Mononuclear cell (primary cell): ENCODE results near the gene CNOT3. TPM values are rescaled to one million over a fixed set of nuclear protein-coding genes. Genes with fewer than 3 reads are reported as not detected.

Experiments
- H3K27me3 ChIP-seq: 2 replicates; pipeline ENCODE4 v1.6.0; 2011; ENCODE audit warnings: low read length, control low read depth; ENCODE audit not compliant: insufficient read depth
- H3K4me1 ChIP-seq: 2 replicates; pipeline ENCODE4 v1.5.1; 2011; ENCODE audit warnings: mild to moderate bottlenecking, low read length, control low read depth; ENCODE audit not compliant: insufficient read depth
- H3K4me3 ChIP-seq: 2 replicates; pipeline ENCODE4 v1.5.1; 2011; ENCODE audit warnings: mild to moderate bottlenecking, low read length, moderate library complexity
- H3K9me3 ChIP-seq: 2 replicates; pipeline ENCODE4 v1.5.1; 2011; ENCODE audit warnings: low read depth, mild to moderate bottlenecking, control low read depth, low read length
- total RNA-seq: library from RNA; depleted of rRNA; stranded (reverse); fragments of >200 nt; gene quantifications from one replicate; pipeline ENCODE4 v1.2.3, GENCODE V29; 2012

Gene CNOT3
- total RNA-seq, 1 donor, result 8.1 TPM

GRCh38 chr19:54152878-54153524, 15.4 kb downstream of the CNOT3 start:
- Histone ChIP-seq H3K9me3 (no peaks in the 10 kb centered on the region), H3K4me3 (no peak overlapping the region), H3K27me3 (no peaks in the 10 kb centered on the region), H3K4me1 (peaks cover 1% of the 10 kb centered on the region)

DNA sequence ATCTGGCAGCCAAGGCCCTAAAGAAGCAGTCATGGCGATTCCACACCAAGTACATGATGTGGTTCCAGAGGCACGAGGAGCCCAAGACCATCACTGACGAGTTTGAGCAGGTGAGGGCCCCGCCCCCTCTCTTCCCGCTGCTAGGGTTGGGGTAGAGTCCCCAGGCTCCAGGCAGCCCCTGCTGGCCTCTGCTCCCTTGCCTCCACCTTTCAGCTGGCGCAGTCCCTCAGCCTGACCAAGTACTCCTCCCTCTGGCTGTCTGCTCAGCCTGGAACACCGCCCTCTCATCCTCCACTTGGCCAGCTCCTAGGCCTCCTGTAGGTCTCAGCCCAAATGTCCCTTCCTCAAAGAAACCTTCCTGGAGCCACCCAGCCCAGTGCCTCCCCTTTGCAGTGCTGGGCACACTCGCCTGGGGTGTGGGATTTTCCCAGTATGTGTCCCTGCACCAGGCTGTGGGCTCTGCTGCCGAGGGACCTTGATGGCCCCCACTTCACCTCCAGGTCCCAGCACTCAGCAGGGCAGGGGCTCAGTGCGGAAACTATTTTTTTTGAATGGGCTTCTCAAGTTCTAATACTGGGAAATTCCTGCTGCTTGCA, 16.3 kb downstream of the CNOT3 start:
- Histone ChIP-seq H3K4me3 (no peak overlapping the region), H3K9me3 (no peaks in the 10 kb centered on the region), H3K27me3 (no peaks in the 10 kb centered on the region), H3K4me1 (peaks cover 10% of the 10 kb centered on the region)

DNA sequence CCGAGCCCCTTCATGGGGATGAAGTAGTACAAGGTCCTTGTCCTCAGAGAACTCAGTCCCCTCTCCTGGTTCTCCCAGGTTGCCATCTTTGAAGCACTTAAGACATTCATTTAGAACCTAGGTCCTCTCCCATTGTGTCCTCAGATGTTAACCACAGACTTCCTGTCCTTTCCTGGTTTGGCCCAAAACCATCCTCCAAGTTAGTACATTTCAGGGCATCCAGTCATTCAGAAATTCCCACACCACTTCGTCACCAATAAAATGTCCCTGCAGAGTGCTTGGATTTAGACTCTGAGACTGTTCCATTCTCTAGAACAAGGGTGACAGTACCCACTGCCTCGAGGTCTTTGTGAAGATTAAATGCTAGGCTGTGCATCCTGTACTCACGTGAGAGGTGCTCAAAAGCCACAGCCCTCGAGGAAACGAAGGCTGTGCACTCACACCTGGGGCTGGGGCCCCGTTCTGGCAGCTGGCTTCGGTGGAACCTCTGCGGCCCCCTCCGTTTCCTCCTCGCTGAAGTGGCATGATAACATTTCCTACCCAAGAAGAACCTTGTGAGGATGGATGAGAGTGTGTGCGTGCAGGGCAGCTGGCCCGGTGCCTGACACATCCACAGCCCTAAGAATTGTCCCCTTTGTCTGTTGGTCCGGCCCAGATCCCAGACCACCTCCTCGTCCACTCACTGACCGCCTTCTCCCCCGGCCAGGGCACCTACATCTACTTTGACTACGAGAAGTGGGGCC, 17.2 kb downstream of the CNOT3 start:
- no peak overlapping the region for H3K4me3 ChIP-seq
- H3K9me3 ChIP-seq, result no peaks in the 10 kb centered on the region
- peaks cover 13% of the 10 kb centered on the region for H3K4me1 ChIP-seq
- no peaks in the 10 kb centered on the region for H3K27me3 ChIP-seq

GRCh38 chr19:54155694-54156093, 18.1 kb downstream of the CNOT3 start:
- peaks cover 21% of the 10 kb centered on the region for H3K4me1 ChIP-seq
- H3K4me3 ChIP-seq, result no peak overlapping the region
- H3K9me3 ChIP-seq, result no peaks in the 10 kb centered on the region
- H3K27me3 ChIP-seq, result no peaks in the 10 kb centered on the region

GRCh38 chr19:54156490-54156889, 18.9 kb downstream of the CNOT3 start:
- H3K27me3 ChIP-seq, result no peaks in the 10 kb centered on the region
- no peak overlapping the region for H3K4me3 ChIP-seq
- H3K4me1 ChIP-seq, result peaks cover 29% of the 10 kb centered on the region
- no peaks in the 10 kb centered on the region for H3K9me3 ChIP-seq

DNA sequence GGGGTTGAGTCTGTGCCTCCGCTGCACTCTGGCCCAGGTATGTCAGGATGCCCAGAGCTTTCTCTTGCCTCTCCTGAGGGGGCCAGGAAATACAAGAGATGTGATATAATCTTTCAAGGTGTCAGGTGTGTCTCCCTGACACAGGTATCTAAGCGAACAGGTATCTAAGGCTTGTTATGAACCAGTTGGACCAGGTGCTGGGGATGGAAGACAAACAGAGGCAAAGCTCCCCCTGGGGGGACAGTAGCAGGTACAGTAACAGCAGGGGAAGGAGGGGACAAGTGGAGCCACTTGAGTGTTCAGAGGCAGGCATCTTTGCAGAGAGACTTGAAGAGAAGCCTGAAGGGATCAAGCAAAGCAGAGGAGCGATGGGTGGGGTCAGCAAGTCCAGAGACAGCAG, 19.4 kb downstream of the CNOT3 start:
- H3K9me3 ChIP-seq, result no peaks in the 10 kb centered on the region
- no peaks in the 10 kb centered on the region for H3K27me3 ChIP-seq
- H3K4me1 ChIP-seq, result peaks cover 33% of the 10 kb centered on the region
- no peak overlapping the region for H3K4me3 ChIP-seq

DNA sequence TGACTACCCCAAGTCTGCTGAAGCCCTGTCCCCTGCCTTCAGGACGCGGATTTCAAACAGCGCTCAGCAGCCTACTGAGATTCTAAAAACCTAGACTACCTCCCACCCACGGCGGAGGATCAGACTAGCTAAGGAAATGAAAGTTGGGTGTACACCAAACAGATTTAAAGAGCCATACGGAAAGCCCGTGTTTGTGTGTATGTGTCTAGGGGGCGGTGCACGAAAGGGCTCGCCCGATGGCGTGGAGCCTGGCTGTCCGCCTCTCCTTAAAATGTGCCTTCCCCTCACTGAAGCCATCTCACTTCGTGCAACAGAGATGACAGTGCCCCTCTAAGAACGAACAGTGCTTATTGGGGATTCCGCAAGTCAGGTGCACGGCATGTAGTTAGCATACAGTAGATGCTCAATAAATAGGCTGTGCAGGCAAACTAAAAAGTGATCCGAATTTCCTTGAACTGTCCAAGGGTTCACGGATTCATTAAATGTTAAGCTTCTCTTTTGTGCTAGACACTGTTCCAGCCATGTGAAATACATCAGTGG, 21.3 kb downstream of the CNOT3 start:
- H3K27me3 ChIP-seq, result no peaks in the 10 kb centered on the region
- no peaks in the 10 kb centered on the region for H3K9me3 ChIP-seq
- peak overlapping the region; percentile 67 for H3K4me3 ChIP-seq
- peaks cover 50% of the 10 kb centered on the region for H3K4me1 ChIP-seq

DNA sequence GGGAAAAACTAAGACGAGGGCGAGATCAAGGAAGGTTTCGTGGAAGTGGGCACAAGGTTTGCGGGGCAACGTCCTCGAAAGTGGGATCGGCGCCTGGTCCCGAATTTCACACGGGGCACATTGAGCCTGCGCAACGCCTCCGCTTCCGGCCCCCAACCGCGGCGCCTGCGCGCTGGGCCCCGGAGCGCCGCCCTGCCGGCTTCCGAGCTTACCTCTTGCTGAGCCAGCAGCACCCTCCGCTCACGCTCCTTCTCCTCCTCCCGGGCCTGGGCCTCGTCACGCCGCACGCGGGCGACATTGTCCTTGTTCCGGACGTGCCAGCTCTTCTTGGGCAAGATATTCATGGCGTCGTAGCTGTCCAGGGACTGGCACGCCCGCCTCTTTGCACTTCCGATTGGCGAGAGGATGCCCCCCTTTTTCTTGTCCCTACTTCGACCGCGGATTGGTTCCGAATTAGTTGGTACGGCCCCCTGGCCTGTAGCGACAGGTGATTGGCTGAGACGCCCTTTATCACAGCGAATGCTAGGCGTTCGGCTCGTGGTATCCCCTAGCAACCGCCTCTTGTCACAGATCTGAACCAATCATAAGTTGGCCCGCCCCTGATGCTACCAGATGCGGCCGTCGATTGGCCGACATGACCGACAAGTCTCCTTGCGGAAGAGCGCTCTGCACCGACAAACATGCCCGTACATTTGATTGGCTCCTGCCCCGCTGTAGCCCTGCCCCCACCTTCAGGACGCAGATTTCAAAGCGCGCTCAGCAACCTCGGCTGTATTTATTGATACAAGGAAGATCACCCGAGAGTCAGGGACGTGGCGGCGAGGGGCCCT, 22.0 kb downstream of the CNOT3 start, which contains the start of gene LENG1:
Gene LENG1 (minus strand): TSS at position 370 of the 830 bp plus-strand sequence. CDS start 26 bp downstream, at position 344.
- Histone ChIP-seq H3K4me3 (peak within 1 kb of the TSS; percentile 67), H3K9me3 (no peaks in the 10 kb centered on the region), H3K4me1 (peaks cover 57% of the 10 kb centered on the region), H3K27me3 (no peaks in the 10 kb centered on the region)

DNA sequence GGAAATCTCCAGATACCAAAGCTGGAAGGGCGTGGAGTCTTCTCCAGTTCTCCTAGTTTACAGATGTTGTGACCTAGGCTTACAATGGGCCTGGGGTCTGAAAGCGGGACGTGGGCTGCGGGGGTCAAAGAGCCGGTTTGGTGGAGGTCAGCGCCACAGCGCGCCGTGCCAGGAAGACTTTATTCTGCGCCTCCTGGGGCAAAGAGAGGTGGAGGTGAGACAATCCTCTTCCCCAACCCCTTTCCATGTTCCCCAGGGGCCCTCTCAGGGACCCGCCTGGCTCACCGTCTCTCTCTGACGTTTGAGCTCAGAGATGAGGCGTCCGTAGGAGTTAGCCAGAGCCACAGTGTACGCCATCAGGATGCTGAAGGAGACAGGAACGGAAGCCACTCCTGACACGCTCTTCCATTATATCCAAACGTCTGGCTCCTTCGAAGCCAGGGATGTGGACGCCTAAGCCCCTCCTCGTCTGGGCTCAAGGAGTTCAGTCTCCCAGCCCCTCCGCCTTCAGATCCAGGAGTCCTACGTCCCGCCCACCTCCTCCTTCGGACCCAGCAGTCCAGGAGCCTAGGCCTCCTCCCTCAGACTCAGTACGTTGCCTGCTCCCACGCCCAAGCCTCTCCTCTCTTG, 22.7 kb downstream of the CNOT3 start:
- peaks cover 63% of the 10 kb centered on the region for H3K4me1 ChIP-seq

DNA sequence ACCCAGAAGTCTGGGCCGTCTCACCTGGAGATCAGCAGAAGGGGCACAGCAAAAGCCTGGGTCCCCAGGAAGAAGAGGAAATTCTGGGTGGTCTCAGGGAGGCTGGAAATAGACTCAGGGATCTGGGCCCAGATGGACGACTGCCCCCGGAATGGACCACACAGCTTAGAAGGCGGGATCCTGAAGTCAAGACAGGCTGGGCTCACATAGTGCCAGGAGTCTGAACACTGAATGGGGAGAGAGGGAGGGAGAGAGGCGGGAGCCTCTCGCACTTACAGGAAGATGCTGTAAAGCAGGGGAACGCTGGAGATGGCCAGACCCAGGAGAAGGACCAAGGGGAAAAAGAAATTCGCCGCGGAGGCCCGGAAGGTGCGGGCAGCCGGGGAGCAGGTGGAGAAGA, 23.3 kb downstream of the CNOT3 start:
- no peak overlapping the region for H3K4me3 ChIP-seq
- H3K4me1 ChIP-seq, result peaks cover 63% of the 10 kb centered on the region
- no peaks in the 10 kb centered on the region for H3K9me3 ChIP-seq
- H3K27me3 ChIP-seq, result no peaks in the 10 kb centered on the region

More for the DNA sequence above, 22.7 kb downstream of the CNOT3 start:
- Histone ChIP-seq H3K9me3 (no peaks in the 10 kb centered on the region), H3K4me3 (peak overlapping the region; percentile 42), H3K27me3 (no peaks in the 10 kb centered on the region)

- no peaks in the 10 kb centered on the region for H3K9me3 ChIP-seq
- no peaks in the 10 kb centered on the region for H3K27me3 ChIP-seq
- peak overlapping the region; percentile 15 for H3K4me3 ChIP-seq
- H3K4me1 ChIP-seq, result peaks cover 63% of the 10 kb centered on the region
Measured at GRCh38 chr19:54162241-54162805, 24.8 kb downstream of the CNOT3 start.

- Histone ChIP-seq H3K4me1 (peaks cover 63% of the 10 kb centered on the region), H3K4me3 (peak overlapping the region; percentile 15), H3K27me3 (no peaks in the 10 kb centered on the region), H3K9me3 (no peaks in the 10 kb centered on the region)
Measured at GRCh38 chr19:54162884-54163283, 25.3 kb downstream of the CNOT3 start.

GRCh38 chr19:54164369-54165068, 27.0 kb downstream of the CNOT3 start:
- H3K27me3 ChIP-seq, result no peaks in the 10 kb centered on the region
- H3K9me3 ChIP-seq, result no peaks in the 10 kb centered on the region
- H3K4me3 ChIP-seq, result no peak overlapping the region
- peaks cover 57% of the 10 kb centered on the region for H3K4me1 ChIP-seq
